K562 (cell line): Measurements from ENCODE around the gene NRDE2. TPM values are rescaled to one million over a fixed set of nuclear protein-coding genes. Genes with fewer than 3 reads are reported as not detected.
"Not testable (repeated sequence)": the region's sequence is repeated elsewhere in the genome, so short reads cannot be mapped to it uniquely, and the experiment has no call there.

ENCODE experiments used
- ATAC-seq: fragments of 200-7000 bp; cut with Tn5 transposase; 3 replicates; pipeline ENCODE4 v1.9.1; 2020; ENCODE audit warnings: moderate library complexity
- BruUV-seq: library from RNA; stranded (reverse); fragments of 400-500 nt; replicated peaks from 2 replicates; lab custom pipeline; 2021; lab: Mats Ljungman, UMichigan
- CTCF ChIA-PET: fragments of 300-600 bp; formaldehyde crosslinking; extraction: SDS; loops from one replicate; lab custom pipeline; 2021; ENCODE audit warnings: low intra/inter-chr PET ratio; lab: Yijun Ruan, JAX
- POLR2A ChIA-PET: fragments of 300-600, 350-650 bp; sonication (Branson Sonifier 250); formaldehyde crosslinking; extraction: SDS; loops from one replicate; lab custom pipeline; 2021; ENCODE audit warnings: antibody characterized with exemption, inconsistent platforms; lab: Yijun Ruan, JAX
- DNase-seq, 4 experiments: peaks; one replicate each; pipeline versions ENCODE4 v3.0.0 to v3.0.0-alpha.2; 2011 to 2018; ENCODE audit warnings: low spot score in 3 of 4, mixed read lengths in 3 of 4; ENCODE audit errors: extremely low read depth in 1 of 4
- FAIRE-seq: peaks from 2 replicates; lab custom pipeline; 2011; peaks lifted over from hg19 to GRCh38; lab: Jason Lieb, UNC
- H2AFZ ChIP-seq: 2 replicates; pipeline ENCODE4 v1.6.0; 2011; ENCODE audit warnings: low read depth, low read length, control low read depth, inconsistent platforms
- H3K27ac ChIP-seq: fragments of 200-600 bp; 3 replicates; pipeline ENCODE4 v1.8.0; 2011; ENCODE audit warnings: low read depth, mild to moderate bottlenecking, control low read depth, inconsistent platforms, low read length, moderate library complexity, mixed read lengths; ENCODE audit errors: extremely low read depth
- H3K27me3 ChIP-seq, 2 experiments: fragments of 300-600 bp in 1 of 2; 2 replicates in 1 of 2; 3 replicates in 1 of 2; pipeline versions ENCODE4 v1.6.0 to v1.8.0; 2011; ENCODE audit warnings: inconsistent platforms in 2 of 2, low read length in 2 of 2, mild to moderate bottlenecking in 1 of 2, mixed read lengths in 1 of 2, moderate library complexity in 1 of 2; ENCODE audit not compliant: control insufficient read depth in 2 of 2, insufficient read depth in 2 of 2
- H3K36me3 ChIP-seq: fragments of 300-600 bp; 3 replicates; pipeline ENCODE4 v1.8.0; 2011; ENCODE audit warnings: mild to moderate bottlenecking, low read length, inconsistent platforms; ENCODE audit not compliant: control insufficient read depth, insufficient read depth
- H3K4me1 ChIP-seq, 2 experiments: fragments of 200-600 bp in 1 of 2; replicated peaks in 1 of 2; 2 replicates in 1 of 2; 3 replicates in 1 of 2; pipeline versions ENCODE4 v1.5.1 to v1.8.0; 2011; ENCODE audit warnings: inconsistent platforms in 2 of 2, low read length in 2 of 2, mild to moderate bottlenecking in 1 of 2, mixed read lengths in 1 of 2, moderate library complexity in 1 of 2; ENCODE audit not compliant: control insufficient read depth in 2 of 2, insufficient read depth in 2 of 2
- H3K4me2 ChIP-seq: 2 replicates; pipeline ENCODE4 v1.6.1; 2011; ENCODE audit warnings: low read length, control low read depth, inconsistent platforms, mixed read lengths; ENCODE audit not compliant: insufficient read depth
- H3K4me3 ChIP-seq: fragments of 200-600 bp; sonication (generic), shearing (Covaris generic); 2 replicates; pipeline ENCODE4 v1.5.1; 2016; ENCODE audit warnings: control low read depth, inconsistent platforms
- H3K79me2 ChIP-seq: fragments of 200-600 bp; 3 replicates; pipeline ENCODE4 v1.8.0; 2011; ENCODE audit warnings: low read length, inconsistent platforms; ENCODE audit not compliant: control insufficient read depth, insufficient read depth
- H3K9ac ChIP-seq, 2 experiments: 2 replicates each; pipeline versions ENCODE4 v1.6.0 to v1.6.1; 2011; ENCODE audit warnings: low read depth in 2 of 2, low read length in 2 of 2, control low read depth in 1 of 2, inconsistent platforms in 1 of 2, mild to moderate bottlenecking in 1 of 2, mixed read lengths in 1 of 2; ENCODE audit not compliant: insufficient read depth in 1 of 2
- H3K9me1 ChIP-seq: one replicate; pipeline ENCODE4 v1.6.0; 2011; ENCODE audit warnings: inconsistent platforms, mild to moderate bottlenecking, low read length, moderate library complexity; ENCODE audit not compliant: control insufficient read depth, insufficient read depth
- H3K9me3 ChIP-seq: replicated peaks from 2 replicates; pipeline ENCODE4 v1.5.1; 2011; ENCODE audit warnings: low read depth, low read length, inconsistent platforms; ENCODE audit not compliant: control insufficient read depth, insufficient read depth
- H4K20me1 ChIP-seq: replicated peaks from 2 replicates; pipeline ENCODE4 v1.6.1; 2011; ENCODE audit warnings: low read length, inconsistent platforms, mixed read lengths; ENCODE audit not compliant: control insufficient read depth, insufficient read depth
- HIVEP1 ChIP-seq: fragments of 250-450 bp; sonication (Bioruptor Pico); IDR thresholded peaks from 2 replicates; pipeline ENCODE4 v1.4.0; 2020; ENCODE audit warnings: mild to moderate bottlenecking
- NFIC ChIP-seq: fragments of 450-650 bp; IDR thresholded peaks from 2 replicates; pipeline ENCODE4 v1.6.1; 2017; ENCODE audit warnings: mild to moderate bottlenecking, inconsistent platforms
- SMARCE1 ChIP-seq: fragments of 450-650 bp; IDR thresholded peaks from 2 replicates; pipeline ENCODE4 v1.7.1; 2016; ENCODE audit warnings: mild to moderate bottlenecking
- WGBS: fragments of 100-300 bp; shearing (Covaris generic); methylation state at CpG from one replicate; pipeline ENCODE4 v1.1.6; 2016; ENCODE audit warnings: low coverage, mixed read lengths; ENCODE audit not compliant: insufficient coverage; ENCODE audit errors: missing lambda C conversion rate; 5-methylcytosine and 5-hydroxymethylcytosine counted together
- in situ Hi-C: fragments of 300-500 bp; cut with MboI; formaldehyde crosslinking; loops from 4 replicates; pipeline ENCODE4 v1.15.0; 2018; ENCODE audit warnings: inconsistent platforms, mixed read lengths
- intact Hi-C: fragments of 100-400 bp; cut with micrococcal nuclease; formaldehyde crosslinking; loops from 2 replicates; pipeline ENCODE4 v1.14.2; 2022
- polyA plus RNA-seq, 8 experiments: library from polyadenylated mRNA; depleted of rRNA in 4 of 8; stranded (reverse) in 5 of 8; unstranded in 3 of 8; fragments of >200 nt; fragmentation: Nextera tagmentation in 2 of 8; fragmentation: Illumina TruSeq in 1 of 8; extraction: Ambion mirVana in 2 of 8; extraction: Trizol in 1 of 8; gene quantifications; 2 replicates each; pipeline versions ENCODE4 v1.2.1 to v1.2.3, GENCODE V29; 2011 to 2014; ENCODE audit warnings: inconsistent platforms in 1 of 8, missing spikeins in 1 of 8
- total RNA-seq, 7 experiments: library from RNA; depleted of rRNA in 6 of 7; stranded (reverse); fragments of >200 nt in 6 of 7; fragmentation: Illumina TruSeq in 2 of 7; extraction: Trizol in 2 of 7; gene quantifications; 2 replicates each; pipeline versions ENCODE4 v1.2.1 to v1.2.3, GENCODE V29; 2011 to 2021; ENCODE audit warnings: low replicate concordance in 1 of 7

NRDE2 gene
- total and polyA plus RNA-seq, 9 of the 15 experiments (the other 6 are each of a cell fraction or from before 2014, with no cell fraction given): 3.3 to 15.0 (median 8.4) TPM

- FAIRE-seq: no peak
- TF ChIP-seq NFIC (peak; percentile 56; the same call in 1 of the 2 replicates), SMARCE1 (no peak), HIVEP1 (CRISPR knock-in tag) (no peak)
- ATAC-seq: no peak
Measured at GRCh38 chr14:90341784-90342183, 10.0 kb upstream of the NRDE2 start.

DNA sequence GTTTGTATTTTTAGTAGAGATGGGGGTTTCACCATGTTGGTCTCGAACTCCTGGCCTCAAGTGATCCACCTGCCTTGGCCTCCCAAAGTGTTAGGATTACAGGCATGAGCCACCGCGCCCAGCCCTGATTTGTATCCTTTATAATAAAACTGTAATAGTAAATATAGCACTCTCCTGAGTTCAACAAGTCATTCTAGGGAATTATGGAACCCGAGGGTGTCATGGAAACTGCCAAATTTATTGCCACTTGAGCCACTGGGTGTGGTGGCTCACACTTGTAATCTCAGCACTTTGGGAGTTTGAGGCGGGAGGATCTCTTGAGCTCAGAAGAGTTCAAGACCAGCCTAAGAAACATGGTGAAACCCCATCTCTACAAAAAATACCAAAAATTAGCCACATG is 9.5 kb upstream of the NRDE2 start:
- H3K27ac ChIP-seq, H3K4me2 ChIP-seq, in situ Hi-C loops, H4K20me1 ChIP-seq, FAIRE-seq, H3K9ac ChIP-seq, H3K27me3 ChIP-seq, H2AFZ ChIP-seq, CTCF ChIA-PET, POLR2A ChIA-PET, H3K9me1 ChIP-seq, H3K79me2 ChIP-seq, intact Hi-C loops, H3K4me1 ChIP-seq, H3K4me3 ChIP-seq, BruUV-seq, H3K9me3 ChIP-seq, H3K36me3 ChIP-seq, DNase-seq, ATAC-seq: not testable (repeated sequence)
- 0% methylated on average over 5 of the region's 5 CpGs for WGBS

More at GRCh38 chr14:90341784-90342183, 10.0 kb upstream of the NRDE2 start:
- no peaks in the 10 kb centered on the region for H3K36me3 ChIP-seq
- POLR2A ChIA-PET: no interaction called here
- no peak overlapping the region for H3K27ac ChIP-seq
- no peak overlapping the region for H3K9ac ChIP-seq
- no peaks in the 10 kb centered on the region for H3K9me1 ChIP-seq
- no peaks in the 10 kb centered on the region for H3K79me2 ChIP-seq
- no TSS peak for BruUV-seq
- H3K9me3 ChIP-seq: no peaks in the 10 kb centered on the region
- intact Hi-C loops (no loop called here), in situ Hi-C loops (no loop called here)
- H3K27me3 ChIP-seq: no peaks in the 10 kb centered on the region
- peaks cover 0 to 2% of the 10 kb centered on the region in 2 experiments; a peak in 3 of 5 replicates for H3K4me1 ChIP-seq
- no peak overlapping the region for H2AFZ ChIP-seq
- no peak overlapping the region for H3K4me3 ChIP-seq
- whole genome bisulfite sequencing: 6% methylated on average over 5 of the region's 7 CpGs
- no peak for DNase-seq
- H4K20me1 ChIP-seq: no peaks in the 10 kb centered on the region
- CTCF ChIA-PET: no interaction called here
- H3K4me2 ChIP-seq: no peak overlapping the region
